Stimulated activated CD4-positive, alpha-beta T cell treated with anti-CD3 and anti-CD28 coated beads, Interleukin-4, amount 100 ng/mL, for 4 hours (primary cell): ENCODE data around the gene PLAC8.
A peak's percentile ranks its signal among the peaks of the same experiment; 100 is the strongest.

Experiments used
- DNase-seq, 2 experiments: peaks; one replicate each; pipeline ENCODE4 v3.0.0-alpha.2; 2020

Gene PLAC8, protein sequence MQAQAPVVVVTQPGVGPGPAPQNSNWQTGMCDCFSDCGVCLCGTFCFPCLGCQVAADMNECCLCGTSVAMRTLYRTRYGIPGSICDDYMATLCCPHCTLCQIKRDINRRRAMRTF

DNA sequence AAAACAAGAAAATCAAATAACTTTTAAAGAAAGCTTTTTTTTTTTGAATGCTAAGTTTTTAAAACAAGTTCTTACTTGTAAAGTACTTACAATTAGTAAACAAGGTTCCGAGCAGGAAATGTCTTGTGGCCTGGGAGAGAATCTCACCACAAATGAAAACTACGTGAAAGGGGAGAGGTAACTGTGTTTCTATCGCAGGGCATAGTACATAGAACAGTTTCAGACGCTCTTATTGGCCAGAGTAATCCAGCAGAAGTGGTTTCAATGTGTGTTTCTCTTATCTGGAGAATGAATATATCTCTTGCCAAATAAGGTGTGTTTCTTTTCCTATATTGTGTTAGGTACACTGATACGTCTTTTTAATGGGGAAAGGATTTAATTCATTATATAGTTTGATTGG lies at the start of gene PLAC8:
Gene PLAC8 (minus strand): TSS at position 154 of the 400 bp plus-strand sequence. CDS start 6,808 bp downstream, outside the sequence.
- DNase-seq, result peak in 1 of 2 experiments; percentile 26

DNA sequence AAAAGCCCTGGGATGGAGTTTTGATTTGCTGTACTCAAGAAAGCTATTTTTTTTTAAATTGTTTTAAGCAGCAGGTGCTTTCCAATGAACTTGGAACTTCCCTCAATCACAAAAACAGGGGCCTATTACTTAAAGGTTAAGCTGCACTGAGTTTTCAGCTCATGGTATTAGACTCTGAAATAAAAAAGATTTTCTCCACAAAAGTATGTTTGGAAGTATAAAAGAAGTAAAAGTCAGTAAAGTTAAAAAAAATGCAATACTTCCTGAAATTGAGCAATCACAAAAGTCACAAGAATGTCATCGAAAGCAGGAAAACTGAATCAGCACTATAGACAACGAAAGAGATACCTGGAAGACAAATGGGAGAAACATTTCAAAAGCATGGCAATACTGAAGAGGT lies 38.9 kb upstream of the PLAC8 start:
- no peak for DNase-seq

DNA sequence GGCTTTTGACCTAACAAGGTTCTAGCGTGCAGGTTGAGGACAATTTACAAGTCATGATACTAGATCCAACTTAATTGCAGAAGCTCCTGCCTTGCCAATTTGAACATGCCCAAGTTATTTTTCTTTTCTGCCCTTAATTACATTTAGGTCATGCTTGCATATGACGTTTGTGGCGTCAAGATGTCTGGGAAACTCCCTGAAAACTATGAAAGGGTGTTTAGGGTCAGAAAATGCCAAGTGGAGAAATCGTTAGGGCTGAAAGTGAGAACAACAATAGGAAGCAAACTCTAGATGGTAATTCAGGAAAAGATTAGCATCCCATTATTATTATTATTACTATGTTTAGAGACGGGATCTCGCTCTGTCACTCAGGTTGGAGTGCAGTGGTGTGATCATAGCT lies 38.2 kb upstream of the PLAC8 start:
- no peak for DNase-seq

DNA sequence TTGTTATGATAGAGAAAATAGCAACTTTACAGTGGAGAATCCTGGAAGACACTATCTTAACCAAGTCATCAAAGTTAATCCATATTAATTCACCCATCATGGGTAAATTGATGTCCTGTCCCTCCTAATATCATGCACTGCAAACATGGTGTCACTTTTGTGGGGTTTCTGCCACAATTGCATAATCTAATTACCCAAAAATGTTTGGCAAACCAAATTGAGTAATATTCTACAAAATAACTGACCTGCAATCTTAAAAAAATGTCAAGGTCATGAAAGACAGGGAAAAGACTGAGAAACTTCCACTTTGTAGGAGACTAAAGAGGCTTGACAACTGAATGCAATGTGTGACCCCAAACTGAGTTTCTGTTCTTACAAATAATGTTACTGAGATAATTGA lies 37.1 kb upstream of the PLAC8 start:
- DNase-seq, result no peak

DNA sequence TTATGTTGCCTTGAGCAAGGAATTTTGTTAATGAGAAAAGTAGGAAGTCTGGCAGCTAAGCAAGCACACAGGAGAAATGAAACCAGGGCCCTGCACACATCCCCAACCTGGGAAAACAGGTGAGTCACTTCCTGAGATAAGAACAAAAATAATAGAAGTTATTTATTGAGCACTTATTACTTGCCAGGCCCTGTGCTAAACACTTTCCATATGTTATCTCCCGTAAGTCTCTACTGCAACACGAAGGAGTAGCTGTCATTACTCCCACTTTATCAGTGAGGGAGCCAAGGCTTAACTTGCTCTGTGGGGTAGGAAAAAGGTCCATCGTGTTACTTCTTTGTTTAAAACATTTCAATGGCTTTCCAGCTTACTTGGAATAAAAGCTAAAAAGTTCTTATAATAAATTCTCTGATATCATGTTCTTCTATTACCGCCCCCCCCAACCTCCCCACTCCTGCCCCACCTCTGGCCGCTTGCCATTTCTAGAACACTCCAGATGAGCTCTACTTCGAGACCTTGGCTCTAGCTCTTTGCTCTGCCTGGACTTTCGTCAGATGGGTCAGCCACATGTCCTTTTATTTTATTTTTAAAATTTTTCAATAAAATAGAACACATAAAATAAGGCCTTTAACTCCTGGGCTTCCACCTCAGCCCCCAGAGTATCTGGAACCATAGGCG lies 36.3 kb upstream of the PLAC8 start:
- no peak for DNase-seq

DNA sequence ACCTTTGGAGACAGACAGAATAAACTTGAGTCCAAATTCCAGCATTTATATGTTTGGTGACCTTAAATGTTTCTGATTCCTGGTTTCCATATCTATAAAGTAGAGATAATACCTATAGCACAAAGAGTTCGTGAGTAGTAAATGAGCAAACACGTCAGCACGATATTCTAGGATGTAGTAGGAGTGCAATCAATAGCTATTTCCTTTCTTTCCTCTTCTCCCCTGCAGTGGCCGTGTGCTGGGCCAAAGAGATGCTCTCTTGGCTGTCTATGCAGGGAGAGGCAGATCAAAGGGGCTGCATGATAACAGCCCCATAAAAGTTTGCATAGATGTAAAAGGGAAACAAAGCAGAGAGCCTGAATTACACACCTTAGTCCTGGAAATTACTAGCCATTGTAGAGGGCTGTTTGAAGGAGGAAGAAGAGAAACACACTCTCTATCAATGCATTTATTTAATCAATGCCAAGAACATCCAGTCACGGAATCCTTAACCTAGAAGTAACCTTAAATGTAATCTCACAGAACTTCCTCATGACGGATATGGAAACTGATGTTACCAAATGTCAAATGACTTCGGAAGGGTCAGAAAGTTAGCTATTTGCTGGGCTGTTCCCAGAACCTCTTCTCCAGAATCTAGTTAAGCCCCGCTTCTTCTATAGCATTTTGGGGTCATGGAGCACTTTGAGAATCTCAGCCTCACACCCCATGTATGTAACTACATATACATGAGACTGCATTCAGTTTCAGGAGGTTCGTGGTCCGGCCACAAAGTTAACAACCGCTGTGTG lies 35.5 kb upstream of the PLAC8 start:
- DNase-seq, result no peak

DNA sequence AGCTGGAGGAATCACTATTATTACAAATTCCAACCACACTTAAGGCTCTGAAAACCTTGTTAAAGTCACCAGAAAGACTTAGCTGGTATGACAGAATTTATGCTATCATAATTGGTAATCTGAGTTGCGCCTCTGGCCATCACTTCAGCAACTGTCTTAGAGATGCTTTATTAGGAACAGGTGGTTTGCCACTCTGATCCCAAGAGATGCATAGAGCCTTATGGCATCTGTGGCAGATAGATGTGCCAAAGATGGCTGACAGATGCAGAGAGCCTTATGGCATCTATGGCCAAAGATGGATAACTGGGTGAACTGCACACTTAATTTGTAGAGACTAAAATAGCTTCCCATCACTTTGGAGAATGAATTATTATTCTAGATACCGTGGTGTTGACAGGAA lies 32.3 kb upstream of the PLAC8 start:
- no peak for DNase-seq

DNA sequence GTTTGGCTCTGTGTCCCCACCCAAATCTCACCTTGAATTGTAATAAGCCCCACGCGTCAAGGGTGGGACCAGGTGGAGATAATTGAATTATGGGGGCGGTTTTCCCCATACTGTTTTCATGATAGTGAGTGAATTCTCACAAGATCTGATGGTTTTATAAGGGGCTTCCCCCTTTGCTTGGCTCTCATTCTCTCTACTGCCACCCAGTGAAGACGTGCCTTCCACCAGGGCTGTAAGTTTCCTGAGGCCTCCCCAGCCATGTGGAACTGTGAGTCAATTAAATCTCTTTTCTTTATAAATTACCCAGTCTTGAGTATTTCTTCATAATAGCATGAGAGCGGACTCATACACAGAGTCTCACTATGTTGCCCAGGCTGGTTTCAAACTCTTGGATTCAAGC lies 31.2 kb upstream of the PLAC8 start:
- DNase-seq, result peak; percentile 3 to 29

DNA sequence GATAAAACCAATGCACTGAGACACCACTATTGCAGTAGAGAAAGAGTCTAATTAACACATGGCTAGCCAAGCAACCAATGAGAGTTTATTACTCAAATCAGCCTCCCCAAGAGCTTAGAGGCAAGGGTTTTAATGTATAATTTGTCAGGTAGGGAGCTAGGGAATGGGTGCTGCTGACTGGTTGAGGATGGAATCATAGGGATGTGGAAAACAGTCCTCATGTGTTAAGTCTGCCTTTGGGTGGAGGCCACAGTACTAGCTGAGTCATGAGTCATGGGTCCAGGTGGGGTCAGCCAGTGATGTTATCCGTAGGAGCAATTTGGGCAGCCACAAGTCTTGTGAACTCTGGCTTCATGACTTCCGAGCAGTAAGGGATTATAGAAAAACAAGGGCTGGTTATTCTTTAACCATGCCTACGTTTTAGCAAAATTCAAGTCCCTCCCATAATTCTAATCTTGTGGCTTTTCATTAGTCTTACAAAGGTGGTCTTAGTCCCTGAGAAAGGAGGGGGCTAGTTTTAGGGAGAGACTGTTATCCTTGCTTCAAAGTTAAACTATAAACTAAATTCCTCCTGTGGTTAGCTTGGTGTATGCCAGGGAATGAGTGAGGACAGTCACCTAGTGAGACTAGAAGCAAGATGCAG lies 25.1 kb upstream of the PLAC8 start:
- DNase-seq, result no peak

DNA sequence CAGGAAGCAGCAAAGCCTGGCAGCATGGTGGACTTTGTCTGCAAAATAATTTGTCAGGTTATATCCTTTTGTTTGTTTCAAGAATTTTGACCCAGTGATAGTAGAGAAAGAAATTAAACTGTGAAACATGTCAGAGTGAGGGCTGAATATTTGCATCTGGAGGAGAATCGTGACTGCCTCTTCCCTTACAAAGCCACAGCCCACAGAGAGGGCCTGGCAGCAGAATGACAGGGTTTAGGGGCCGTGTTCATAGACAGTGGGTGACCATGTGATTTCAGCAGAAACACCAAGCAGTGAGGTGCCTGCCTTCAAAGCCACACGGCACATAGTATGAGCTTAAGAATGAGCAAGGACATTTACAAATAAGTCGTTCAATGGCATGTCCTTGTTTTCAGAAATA lies 24.4 kb upstream of the PLAC8 start:
- DNase-seq, result peak in 1 of 2 experiments; percentile 3

DNA sequence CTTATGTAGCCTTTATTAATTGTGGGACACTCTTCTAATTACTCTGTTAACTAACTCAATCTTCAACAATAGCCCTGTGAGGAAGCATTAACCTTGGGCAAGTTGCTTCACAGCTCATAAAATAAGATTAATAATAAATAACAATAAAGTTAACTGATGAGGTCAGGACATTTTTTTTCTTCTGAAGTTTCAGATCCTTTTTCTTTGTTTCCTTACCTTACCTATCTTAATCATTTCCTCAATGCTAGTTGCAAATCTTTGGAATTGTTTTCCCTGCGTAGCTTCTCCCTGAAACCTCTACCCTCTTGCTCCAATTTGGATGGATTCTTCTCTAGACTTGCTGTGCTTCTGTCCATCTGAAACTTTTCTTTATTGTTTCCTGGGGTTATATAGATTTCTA lies 17.5 kb upstream of the PLAC8 start:
- DNase-seq, result no peak

DNA sequence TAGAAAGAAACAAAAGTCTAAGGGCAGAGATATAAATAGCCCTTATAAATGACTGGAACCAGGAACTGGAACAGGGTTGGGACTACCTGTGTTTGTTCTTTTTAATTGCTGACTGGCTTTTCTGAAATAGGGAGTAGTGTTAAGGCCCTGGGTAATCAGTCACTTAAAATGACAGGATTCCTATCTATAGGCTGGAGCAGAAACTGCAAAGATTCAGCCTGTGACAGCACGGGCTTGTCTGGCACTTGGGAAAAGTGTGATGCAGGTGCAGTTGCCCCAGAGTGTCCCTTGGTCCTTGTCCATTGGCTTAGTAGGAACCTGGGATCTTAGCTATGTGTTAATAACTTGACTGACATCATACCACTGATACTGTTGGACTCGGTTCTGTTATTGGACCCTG lies 14.7 kb upstream of the PLAC8 start:
- no peak for DNase-seq

DNA sequence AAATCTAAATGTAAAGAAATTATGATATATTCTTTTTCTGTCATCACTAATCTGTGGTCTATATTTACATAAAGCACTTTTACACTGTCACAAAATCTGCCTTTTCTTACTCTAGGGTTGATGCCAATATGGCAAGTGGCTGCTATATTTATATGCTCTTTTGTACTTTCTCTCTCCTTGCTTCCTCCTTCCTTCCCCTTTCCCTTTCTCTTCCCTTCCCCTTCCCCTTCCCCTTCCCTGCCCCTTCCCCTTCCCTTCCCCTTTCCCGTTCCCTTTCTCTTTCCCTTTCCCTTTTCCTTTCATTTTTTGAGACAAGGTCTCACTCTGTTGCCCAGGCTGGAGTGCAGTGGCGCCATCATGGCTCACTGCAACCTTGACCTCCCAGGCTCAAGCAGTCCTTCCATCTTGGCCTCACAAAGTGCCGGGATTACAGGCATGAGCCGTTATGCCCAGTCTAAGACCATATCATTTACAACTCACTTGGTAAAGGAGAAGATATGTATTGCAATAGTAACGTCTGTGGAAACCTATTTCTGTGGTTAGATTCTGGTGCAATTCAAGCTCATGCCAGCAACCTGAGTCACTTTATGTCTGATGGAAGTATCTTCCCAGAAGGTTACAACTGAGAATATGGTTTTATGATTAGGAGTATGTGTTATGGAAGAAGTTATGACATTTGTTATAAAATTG lies 13.9 kb upstream of the PLAC8 start:
- no peak for DNase-seq

DNA sequence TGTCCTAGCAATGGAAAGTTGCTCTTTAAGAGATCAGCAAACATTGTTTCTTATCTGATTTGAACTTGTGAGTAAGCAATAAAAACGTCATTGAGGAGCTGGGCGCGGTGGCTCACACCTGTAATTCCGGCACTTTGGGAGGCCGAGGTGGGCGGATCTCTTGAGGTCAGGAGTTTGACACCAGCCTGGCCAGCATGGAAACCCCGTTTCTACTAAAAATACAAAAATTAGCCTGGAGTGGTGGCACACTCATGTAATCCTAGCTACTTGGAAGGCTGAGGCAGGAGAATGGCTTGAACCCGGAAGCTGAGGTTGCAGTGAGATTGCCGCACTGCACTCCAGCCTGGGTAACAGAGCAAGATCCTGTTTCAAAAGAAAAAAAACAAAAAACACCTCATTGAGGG lies 11.2 kb upstream of the PLAC8 start:
- peak in 1 of 2 experiments; percentile 30 for DNase-seq

DNA sequence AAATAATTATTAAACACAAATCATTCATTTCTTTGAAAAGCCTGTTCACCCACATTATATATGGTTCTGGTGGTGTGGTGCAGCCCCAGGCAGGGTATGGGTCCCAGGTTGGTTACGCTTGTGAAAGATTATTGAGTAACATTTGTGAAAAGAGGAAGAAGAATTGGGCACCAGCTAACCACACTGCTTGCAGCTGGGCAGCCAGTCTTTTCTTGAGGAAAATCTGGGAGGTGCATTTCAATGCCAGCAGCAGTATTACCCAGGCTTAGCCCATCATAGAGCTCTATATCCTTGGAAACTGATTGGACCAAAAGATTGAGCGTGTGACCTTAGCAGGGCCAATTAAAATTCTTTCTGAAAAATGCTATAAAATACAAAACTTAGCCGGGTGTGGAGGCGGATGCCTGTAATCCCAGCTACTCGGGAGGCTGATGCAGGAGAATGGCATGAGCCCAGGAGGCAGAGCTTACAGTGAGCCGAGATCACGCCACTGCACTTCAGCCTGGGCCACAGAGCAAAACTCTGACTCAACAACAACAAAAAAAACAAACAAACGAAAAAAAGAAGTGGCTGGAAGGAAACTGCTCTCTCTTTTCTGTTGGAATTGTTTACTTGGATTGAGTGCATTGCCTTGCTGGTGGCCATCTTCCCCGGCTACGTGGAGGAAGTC lies 9.7 kb upstream of the PLAC8 start:
- DNase-seq, result no peak

DNA sequence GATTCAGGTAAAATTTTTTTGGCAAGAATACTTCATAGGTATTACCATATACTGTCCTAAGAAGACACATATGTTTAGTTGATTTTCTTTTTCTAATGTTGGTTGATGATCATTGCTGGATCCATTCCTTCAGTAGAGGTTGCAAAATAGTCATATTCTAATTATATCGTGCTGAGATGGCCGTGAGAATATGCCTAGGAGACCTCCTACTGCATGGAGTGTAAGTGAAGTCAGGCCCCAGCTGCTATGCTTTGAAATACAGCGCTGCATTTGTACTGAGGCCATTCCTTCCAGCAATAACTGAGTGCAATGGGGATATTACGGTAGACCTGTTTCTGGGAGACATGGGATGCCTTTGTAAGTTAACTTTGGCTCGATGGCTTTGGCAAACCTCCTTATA lies 6.7 kb upstream of the PLAC8 start:
- no peak for DNase-seq

DNA sequence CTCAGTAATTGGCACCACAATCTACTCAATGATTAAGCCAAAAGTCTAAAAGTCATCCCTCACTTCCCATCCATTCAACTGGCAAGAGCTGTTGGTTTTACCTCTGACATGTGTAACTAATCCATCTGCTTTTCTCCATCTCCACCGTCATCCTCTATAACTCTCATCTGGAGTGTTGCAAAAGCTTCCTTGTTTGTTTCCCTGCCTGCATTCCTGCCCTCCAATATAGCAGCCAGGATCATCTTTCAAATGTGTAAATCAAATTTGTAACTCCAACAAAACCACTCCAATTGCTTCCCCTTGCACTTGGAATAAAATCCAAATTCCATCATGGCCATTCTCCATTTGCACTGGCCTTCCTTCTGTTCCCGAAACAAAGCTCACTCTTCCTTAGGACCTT lies 4.3 kb upstream of the PLAC8 start:
- no peak for DNase-seq

DNA sequence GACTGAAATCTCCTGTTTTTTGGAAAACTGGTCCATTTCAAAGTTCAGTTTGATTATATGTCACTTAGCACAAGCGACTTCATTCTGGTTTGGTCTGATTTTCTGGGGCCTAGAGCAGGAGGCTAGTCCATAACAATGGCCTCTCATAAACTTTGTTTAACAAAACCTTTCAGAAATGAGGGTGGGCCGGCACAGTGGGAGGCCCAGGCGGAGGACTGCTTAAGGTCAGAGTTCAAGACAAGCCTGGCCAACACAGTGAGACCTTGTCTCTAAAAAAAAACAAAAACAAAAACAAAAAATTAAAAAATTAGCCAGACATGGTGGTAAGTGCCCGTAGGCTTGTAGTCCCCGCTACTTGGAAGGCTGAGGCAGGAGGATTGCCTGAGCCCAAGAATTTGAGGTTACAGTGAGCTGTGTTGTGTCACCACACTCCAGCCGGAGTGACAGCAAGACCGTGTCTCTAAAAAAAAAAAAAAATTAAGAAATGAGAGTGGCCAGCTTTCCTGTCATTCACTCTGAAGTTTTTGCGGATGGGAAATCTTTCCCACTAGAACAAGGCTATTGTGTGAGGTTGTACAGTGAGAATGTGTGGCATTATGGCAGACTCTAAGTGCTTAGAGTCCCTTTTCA lies 1.2 kb upstream of the PLAC8 start:
- no peak for DNase-seq

DNA sequence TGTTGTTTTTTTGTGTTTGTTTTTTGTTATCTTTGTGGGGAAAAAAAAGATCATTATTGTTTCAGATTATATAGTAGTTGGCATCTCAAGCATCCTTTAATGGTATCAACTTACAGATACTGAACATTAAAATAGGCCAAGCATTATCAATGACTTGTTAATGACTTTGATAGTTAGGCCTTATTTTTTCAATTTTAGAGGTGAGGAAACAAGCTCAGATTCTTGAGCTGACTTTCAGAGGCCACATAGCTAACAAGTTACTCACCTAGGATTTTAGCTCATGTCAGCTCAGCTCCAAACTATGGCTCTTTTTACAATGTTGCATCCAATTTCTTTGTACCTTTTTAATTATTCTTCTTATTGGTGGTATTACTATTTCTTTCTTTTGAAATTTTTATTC lies 471 bp upstream of the PLAC8 start:
- no peak for DNase-seq

DNA sequence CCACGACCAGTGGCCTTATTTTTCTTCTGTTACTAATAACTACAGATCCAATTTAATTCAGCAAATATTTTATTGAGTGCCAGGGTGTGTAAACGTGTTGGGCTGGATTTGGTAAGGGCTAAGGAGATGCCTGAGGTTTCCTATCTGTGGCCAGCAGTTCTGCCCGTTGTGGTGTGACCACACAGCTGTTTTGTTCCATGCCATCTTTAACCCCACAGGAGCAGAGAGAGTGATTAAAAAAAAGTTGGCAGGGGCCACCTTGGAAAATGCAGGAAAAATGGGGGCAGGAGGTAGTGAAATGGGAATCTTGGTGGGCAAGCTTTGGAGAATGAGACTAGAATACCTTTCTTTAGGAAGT lies 1.1 kb downstream of the PLAC8 start:
- DNase-seq, result no peak

DNA sequence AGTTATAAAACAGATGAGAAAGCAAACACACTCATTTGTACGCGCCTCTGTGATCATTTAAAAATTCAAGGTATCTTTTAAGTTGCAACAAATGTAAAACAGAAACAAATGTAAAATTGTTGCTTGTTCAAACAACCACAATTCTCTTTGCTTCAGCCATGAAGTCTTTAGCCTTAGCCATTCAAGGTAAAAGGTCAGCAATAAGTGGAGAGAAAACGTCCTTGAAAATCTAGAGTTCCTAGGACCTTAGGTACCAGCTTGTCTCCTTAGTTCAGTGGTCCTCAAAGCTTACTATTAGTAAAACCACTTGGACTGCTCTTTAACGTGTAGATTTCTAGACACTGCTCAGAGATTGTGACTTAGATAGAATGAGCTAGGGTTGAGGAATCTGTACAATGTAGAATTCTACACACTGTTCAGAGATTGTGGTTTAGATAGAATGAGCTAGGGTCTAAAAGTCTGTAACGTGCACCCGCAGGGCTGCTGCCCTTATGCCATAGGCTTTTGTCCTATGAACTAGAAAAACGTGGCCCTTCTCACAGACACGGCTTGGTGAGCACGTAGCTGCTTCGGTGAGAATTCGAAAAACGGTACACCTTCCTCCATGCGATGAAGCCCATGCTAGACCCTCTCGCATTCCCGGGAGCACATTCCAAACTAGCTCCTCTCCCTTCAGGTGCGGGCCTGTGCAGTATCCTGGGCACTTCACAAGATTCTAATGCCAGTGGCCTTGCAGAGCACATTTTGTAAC lies 1.7 kb downstream of the PLAC8 start:
- peak; percentile 18 to 19 for DNase-seq
